ENCODE results near the gene GNMT.
"Not testable (repeated sequence)": the region's sequence is repeated elsewhere in the genome, so short reads cannot be mapped to it uniquely, and the experiment has no call there.

The GNMT gene

DNA sequence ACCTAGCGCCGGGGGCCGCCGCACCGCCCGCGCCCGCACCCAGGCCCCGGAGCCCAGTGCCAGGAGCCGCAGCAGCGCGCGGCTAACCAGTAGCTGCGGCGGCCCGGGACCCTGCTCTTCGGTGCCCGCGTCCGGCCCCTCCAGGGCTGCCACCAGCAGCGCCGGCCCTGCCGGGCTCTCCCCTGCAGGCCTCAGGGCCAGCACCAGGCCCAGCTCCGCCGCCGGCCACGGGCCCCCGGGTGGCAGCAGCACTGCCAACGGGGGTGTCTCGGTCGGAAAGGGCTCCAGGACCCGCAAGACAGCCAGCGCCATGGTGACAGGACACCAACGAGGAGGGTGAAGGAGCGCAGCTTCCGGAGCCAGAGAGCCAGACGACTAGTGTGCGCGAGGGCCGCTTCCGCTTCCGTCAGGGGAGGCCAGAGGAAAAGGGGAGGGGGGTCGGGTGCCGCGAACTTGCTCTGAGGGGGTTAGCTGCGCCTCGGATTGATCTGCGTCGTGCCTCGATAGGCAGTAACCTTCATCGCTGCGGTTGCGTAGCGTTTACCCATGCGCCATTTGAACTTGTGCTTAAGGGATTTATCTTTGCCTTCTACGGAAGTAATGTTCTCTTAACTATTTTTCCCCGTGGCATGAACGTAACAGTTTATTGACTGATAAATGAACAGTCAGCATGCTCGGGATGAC is 18.4 kb downstream of the GNMT start, which contains the start of gene PEX6:
Gene PEX6, minus strand, starts transcription at position 343 of the 684 bp plus-strand sequence. Its CDS starts 31 bp downstream, at position 312.
- peak; percentile 92 for DNase-seq

DNA sequence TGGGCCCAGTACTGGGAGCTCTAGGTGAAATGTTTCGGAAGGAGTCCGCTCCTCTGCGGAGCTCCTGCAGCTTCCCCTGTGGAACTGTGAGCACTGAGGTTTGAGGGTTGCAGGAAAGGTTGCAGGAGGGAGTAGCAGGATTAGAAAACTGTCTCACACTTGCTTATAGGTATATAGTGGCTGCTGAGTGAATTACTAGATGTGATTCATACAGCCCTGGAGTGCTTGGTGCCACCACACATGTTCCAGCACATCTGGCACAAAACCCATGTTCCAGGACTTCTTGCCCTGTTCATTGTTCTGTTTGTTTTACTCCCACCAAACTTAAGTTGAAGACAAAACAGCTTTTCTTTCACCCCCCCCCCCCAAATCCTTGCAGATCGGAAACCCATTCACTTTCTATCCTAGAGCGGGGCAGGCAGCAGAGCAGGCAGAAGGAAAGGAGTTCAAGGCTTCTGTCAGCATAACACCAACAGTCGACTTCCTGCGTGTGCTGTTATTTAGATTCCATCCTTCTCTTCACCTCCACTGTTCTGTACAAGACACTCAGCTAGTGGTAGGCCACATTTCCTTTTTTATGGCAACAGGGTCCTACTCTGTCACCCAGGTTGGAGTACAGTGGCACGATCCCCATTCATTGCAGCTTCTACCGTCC is 19.1 kb downstream of the GNMT start:
- DNase-seq, result no peak

DNA sequence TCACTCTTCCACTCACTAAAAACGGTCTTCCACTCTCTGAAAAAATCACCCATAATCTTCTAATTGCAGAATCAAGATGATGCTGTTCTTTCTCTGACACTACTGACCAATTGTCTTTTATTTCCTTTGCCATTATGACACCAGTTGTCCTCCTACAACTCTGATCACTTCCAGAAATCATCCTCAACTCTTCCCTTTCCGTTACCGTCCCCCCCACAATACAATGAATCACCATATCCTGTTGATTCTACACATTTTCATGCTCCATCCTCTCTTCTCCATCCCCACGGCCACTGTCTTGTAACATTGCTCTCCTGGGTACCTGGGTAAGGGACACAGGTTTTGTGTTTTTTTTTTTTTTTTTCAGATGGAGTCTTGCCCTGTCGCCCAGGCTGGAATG is 21.3 kb downstream of the GNMT start:
- no peak for DNase-seq

GRCh38 chr6:42984001-42984923 is 23.7 kb downstream of the GNMT start, which contains the start of gene PPP2R5D:
TSS of gene PPP2R5D (plus strand) at chr6:42984570. CDS start at chr6:42984678, 108 bp downstream.
- peak; percentile 97 for DNase-seq

GRCh38 chr6:42984924-42985475 is 24.4 kb downstream of the GNMT start:
- no peak for DNase-seq

DNA sequence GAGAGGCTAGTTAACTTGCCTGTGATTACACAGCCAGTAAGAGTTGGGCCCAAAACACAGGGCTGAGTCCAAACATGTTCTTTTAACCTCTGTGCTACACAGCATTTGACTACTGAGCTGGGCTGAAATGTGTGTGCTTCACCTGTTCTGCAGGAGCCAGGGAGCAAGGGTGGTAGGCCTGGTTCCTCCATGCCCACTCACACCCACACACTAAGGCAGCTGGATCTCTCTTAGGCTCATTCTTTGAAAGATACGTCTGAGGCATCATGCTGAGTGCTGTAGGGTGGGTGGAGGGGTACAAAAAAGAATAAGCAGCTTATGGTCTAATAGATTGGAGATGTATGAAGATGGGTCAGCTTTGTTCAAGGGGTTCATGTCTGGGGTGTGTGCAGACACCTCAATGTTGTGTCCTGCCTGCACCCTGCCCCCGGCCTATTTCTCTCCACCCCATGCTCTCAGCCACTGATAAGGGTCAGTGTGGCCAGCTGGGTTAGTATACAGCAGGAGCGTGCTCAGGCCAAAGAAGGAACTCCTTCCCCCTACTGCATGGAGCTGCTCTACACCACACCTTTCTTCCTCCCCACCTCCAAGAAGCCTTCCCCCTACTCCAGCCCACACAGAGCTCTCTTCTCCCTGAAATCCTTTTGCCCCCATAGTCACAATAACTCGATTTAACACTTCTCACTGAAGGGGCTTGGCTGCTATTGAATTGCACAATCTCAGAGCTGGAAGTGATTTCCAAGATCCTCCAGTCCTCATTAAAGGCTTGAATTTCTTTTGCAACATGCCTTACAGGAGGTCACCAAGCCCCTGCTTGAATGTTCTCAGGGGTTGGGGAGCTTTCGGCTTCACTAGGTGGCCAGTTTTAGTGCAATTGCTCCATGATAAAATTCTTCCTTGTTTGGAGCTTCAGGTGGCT is 27.2 kb downstream of the GNMT start:
- no peak for DNase-seq

GRCh38 chr6:42988486-42989020 is 28.0 kb downstream of the GNMT start:
- no peak for DNase-seq

DNA sequence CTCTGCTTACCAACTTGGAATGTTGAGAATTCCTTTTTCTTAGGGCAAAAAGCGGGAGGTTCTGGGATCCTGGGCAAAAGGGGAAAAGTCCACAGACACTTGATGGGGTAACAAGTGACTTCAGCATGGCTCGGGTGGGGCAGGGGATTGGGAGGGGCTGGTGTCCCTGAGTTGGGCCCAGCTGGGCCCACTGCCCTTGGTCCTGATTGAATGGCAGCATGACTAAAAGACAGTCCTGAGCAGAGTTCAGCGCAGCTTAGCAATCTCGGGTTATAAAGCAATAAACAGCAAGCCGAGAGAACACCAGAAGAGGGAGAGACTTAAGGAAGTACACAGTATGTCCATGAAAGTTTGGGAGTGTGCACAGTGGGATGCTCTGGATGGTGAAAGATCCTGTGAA is 29.4 kb downstream of the GNMT start:
- no peak for DNase-seq

DNA sequence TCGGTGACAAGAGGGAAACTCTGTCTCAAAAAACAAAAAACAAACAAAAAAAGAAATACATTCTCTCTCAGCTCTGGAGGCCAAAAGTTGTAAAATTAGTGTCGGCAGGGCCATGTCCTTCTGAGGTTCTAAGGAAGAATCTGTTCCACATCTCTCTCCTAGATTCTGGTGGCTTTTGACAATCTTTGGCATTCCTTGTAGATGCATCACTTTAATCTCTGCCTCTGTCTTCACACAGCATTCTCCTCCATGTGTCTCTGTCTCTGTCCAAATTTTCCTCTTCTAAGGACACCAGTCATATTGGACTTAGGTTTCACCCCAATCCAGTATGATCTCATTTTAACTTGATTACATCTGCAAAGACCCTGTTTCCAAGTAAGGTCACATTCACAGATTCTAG is 32.9 kb downstream of the GNMT start:
- no peak for DNase-seq

GRCh38 chr6:42996513-42996912 is 36.0 kb downstream of the GNMT start:
- DNase-seq, result no peak

GRCh38 chr6:42998205-42998604 is 37.7 kb downstream of the GNMT start:
- not testable (repeated sequence) for DNase-seq

DNA sequence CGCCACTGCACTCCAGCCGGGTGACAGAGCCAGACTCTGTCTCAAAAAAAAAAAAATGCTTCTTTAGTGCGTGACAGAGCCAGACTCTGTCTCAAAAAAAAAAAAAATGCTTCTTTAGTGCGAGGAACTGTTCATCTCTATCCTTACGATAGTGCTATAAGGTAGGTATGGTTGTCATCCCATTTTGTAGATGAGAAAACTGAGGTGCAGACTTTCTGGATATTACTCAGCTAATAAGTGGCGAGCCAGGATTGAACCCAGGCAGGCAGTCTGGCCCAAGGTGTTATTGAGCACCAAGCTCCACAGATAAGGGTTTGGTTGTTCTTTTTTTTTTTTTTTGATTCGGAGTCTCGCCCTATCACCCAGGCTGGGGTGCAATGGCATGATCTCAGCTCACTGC is 41.3 kb downstream of the GNMT start:
- no peak for DNase-seq

DNA sequence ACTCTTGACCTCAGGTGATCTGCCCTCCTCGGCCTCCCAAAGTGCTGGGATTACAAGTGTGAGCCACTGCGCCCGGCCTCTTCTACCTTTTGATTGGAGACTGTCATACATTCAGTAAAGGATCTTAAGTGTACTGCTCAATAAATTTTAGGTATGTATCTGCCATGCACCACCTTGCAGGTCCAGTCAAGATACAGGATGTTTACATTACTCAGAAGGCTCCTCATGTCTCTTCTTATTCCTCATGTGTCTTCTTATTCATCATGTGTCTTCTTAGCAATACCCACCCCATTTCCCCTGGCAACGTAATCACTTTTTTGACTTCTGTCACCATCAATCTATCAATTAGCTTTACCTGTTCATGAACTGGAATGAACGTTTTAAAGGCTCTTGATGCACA is 45.3 kb downstream of the GNMT start:
- no peak for DNase-seq

- no peak for DNase-seq
These were observed 45.7 kb downstream of the GNMT start for GRCh38 chr6:43006251-43006650.

GRCh38 chr6:43007126-43007525 is 46.6 kb downstream of the GNMT start:
- DNase-seq, result no peak

GRCh38 chr6:43009124-43009523 is 48.6 kb downstream of the GNMT start:
- peak; percentile 61 for DNase-seq

DNA sequence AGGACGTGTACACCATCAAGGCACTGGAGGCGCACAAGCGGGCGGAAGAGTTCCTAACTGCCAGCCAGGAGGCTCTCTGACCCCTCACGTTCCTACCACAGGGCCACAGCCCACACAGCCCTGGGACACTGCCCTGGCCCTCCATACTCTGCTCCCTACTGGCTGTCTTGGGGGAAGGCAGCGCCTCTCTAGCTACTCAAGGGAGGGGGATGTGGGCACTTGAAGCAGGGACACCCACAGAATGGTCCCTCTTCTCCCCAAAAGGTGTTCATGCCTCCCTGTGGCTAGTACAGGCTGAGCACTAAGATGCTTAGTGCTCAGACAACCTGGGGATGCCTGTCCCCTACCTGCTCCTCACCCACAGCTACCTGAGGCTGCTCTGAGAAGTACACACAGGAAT is 50.7 kb downstream of the GNMT start:
- no peak for DNase-seq

GRCh38 chr6:43012364-43012763 is 51.8 kb downstream of the GNMT start:
- no peak for DNase-seq

GRCh38 chr6:43013097-43013842 is 52.7 kb downstream of the GNMT start:
- DNase-seq, result no peak

Measured in right forelimb (tissue), 1 donor.